Upper lobe of left lung (tissue), 6 donors: ENCODE measurements around the gene KCNMA1. TPM values are rescaled to one million over a fixed set of nuclear protein-coding genes. Genes with fewer than 3 reads are reported as not detected.
A peak's percentile ranks its signal among the peaks of the same experiment; 100 is the strongest.

Source experiments
- ATAC-seq, 2 donors: fragments of 200-7000 bp; cut with Tn5 transposase; one replicate each; pipeline ENCODE4 v1.9.1; 2022; ENCODE audit warnings: mild to moderate bottlenecking in 2 of 2, moderate library complexity in 2 of 2; ENCODE audit not compliant: low FRiP score in 2 of 2
- DNase-seq, 2 donors: peaks; one replicate each; pipeline ENCODE4 v3.0.0-alpha.2; 2019 to 2020
- H3K27ac ChIP-seq, 4 donors: fragments of 200-600 bp; sonication (generic); one replicate each; pipeline ENCODE4 v1.5.1; 2016 to 2019
- H3K27me3 ChIP-seq, 4 donors: fragments of 200-600 bp; sonication (generic); one replicate each; pipeline ENCODE4 v1.5.1; 2017 to 2019
- H3K36me3 ChIP-seq, 4 donors: fragments of 200-600 bp; sonication (generic); one replicate each; pipeline ENCODE4 v1.5.1; 2016 to 2019
- H3K4me1 ChIP-seq, 4 donors: fragments of 200-600 bp; sonication (generic); one replicate each; pipeline ENCODE4 v1.5.1; 2018 to 2019
- H3K4me3 ChIP-seq, 4 donors: fragments of 200-600 bp; sonication (generic); one replicate each; pipeline ENCODE4 v1.5.1; 2017 to 2019; ENCODE audit warnings: mild to moderate bottlenecking in 2 of 4, moderate library complexity in 1 of 4
- H3K9me3 ChIP-seq, 4 donors: fragments of 200-600 bp; sonication (generic); one replicate each; pipeline ENCODE4 v1.5.1; 2018 to 2019
- EP300 ChIP-seq, 4 donors: sonication (generic); formaldehyde crosslinking; IDR thresholded peaks; one replicate each; pipeline ENCODE4 v1.5.1; 2017; ENCODE audit warnings: antibody characterized with exemption in 4 of 4, control low read depth in 2 of 4
- POLR2A ChIP-seq, 4 donors: fragments of 450-650 bp; IDR thresholded peaks; one replicate each; pipeline ENCODE4 v1.5.1; 2016 to 2017; ENCODE audit warnings: antibody characterized with exemption in 4 of 4, mild to moderate bottlenecking in 2 of 4
- POLR2AphosphoS5 ChIP-seq, 2 donors: sonication (generic); formaldehyde crosslinking; IDR thresholded peaks; one replicate each; pipeline ENCODE4 v1.5.1; 2017; ENCODE audit warnings: antibody characterized with exemption in 2 of 2
- WGBS, 2 donors: methylation state at CpG; one replicate each; pipeline ENCODE4 v1.1.5; 2017 to 2018; 5-methylcytosine and 5-hydroxymethylcytosine counted together
- total RNA-seq, 6 donors: library from RNA; depleted of rRNA in 4 of 6; stranded (reverse); fragments of >200 nt in 4 of 6; gene quantifications; one replicate each; pipeline versions ENCODE4 v1.1.0 to v1.2.1, GENCODE V29; 2016 to 2021
- TF ChIP-seq, protein P1 (sequence below), 6 experiments: fragments of 450-650 bp in 4 of 6; fragments of 200-600 bp in 2 of 6; sonication (generic) in 2 of 6; IDR thresholded peaks; one replicate each; pipeline ENCODE4 v1.5.1; 2016 to 2019; ENCODE audit warnings: antibody characterized with exemption in 6 of 6
- donor health status: DM: no; HTN: no; CAD: no; lungs with moderate emphysema.
- donor health status: DM: no; HTN: yes; CAD: no; lungs with severe emphysema.

KCNMA1 gene
- total RNA-seq, 6 donors from 2014 or later: 5.8 to 107 (median 22.0) TPM

- TF ChIP-seq, protein P1, sequence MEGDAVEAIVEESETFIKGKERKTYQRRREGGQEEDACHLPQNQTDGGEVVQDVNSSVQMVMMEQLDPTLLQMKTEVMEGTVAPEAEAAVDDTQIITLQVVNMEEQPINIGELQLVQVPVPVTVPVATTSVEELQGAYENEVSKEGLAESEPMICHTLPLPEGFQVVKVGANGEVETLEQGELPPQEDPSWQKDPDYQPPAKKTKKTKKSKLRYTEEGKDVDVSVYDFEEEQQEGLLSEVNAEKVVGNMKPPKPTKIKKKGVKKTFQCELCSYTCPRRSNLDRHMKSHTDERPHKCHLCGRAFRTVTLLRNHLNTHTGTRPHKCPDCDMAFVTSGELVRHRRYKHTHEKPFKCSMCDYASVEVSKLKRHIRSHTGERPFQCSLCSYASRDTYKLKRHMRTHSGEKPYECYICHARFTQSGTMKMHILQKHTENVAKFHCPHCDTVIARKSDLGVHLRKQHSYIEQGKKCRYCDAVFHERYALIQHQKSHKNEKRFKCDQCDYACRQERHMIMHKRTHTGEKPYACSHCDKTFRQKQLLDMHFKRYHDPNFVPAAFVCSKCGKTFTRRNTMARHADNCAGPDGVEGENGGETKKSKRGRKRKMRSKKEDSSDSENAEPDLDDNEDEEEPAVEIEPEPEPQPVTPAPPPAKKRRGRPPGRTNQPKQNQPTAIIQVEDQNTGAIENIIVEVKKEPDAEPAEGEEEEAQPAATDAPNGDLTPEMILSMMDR (IDR thresholded peaks at IDR 0.05): no peak
- TF ChIP-seq POLR2AphosphoS5 (IDR thresholded peaks at IDR 0.05) (no peak), EP300 (IDR thresholded peaks at IDR 0.05) (no peak), POLR2A (IDR thresholded peaks at IDR 0.05) (no peak)
- no peaks in the 10 kb centered on the region for H3K36me3 ChIP-seq
- 62 to 73% methylated on average over 13 of the region's 13 CpGs for WGBS, 2 donors
- no peaks in the 10 kb centered on the region for H3K9me3 ChIP-seq
- no peak overlapping the region for H3K4me3 ChIP-seq
- no peaks in the 10 kb centered on the region for H3K27me3 ChIP-seq
- no peaks in the 10 kb centered on the region for H3K4me1 ChIP-seq
- peak in 1 of 2 donors; percentile 33 for DNase-seq
- H3K27ac ChIP-seq: no peak overlapping the region
- peak; percentile 12 to 35 for ATAC-seq
These were observed 99.8 kb downstream of the KCNMA1 start for GRCh38 chr10:77537720-77538373.

DNA sequence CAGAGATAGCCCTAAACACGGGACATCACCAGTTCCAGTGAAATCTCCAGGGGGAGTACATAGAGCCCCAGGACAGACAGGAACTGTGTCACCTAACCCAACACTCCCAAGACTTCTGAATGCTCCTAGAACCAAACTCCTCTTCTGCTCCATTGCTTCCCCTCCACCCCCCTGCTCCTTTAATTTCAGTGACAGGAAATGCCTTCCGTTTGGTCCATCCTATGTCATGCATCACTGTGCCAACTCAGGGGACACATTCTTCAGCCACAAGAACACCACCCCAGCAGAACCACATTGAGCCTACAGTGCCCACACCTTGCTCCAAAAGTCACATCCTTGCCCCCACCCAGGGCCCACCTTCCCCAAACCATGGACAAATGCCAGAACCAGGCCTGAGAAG, 100.5 kb downstream of the KCNMA1 start:
- 63 to 69% methylated on average over 2 of the region's 2 CpGs for WGBS, 2 donors

DNA sequence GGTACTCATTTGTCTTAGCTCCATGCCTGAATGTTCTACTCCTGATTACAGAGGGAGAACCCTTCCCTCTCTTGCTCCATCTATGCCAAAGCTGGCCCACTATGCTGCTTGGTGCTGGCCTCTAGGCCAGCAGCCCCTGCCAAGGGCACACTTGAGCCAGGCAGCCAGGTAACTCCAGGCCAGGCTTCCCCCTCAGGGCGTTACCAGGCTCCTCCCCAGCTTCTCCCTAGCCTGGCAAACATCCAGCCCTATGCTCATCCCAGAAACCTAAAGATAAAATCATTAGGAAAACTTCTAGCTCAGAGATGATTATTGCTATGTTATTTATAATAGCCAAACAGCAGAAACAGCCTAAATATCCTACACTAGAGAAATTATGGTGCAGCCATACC, 103.7 kb downstream of the KCNMA1 start:
- WGBS, 2 donors: 50 to 59% methylated on average over 1 of the region's 1 CpG
- Histone ChIP-seq H3K9me3 (no peaks in the 10 kb centered on the region), H3K27ac (peak overlapping the region in 1 of 4 donors; percentile 77), H3K27me3 (no peaks in the 10 kb centered on the region), H3K36me3 (no peaks in the 10 kb centered on the region), H3K4me1 (no peaks in the 10 kb centered on the region), H3K4me3 (no peak overlapping the region)
- no peak for DNase-seq
- TF ChIP-seq POLR2AphosphoS5 (IDR thresholded peaks at IDR 0.05) (no peak), EP300 (IDR thresholded peaks at IDR 0.05) (no peak), POLR2A (IDR thresholded peaks at IDR 0.05) (no peak)
- TF ChIP-seq, protein P1 (IDR thresholded peaks at IDR 0.05): no peak
- ATAC-seq: no peak

More for the DNA sequence above, 100.5 kb downstream of the KCNMA1 start:
- Histone ChIP-seq H3K4me3 (no peak overlapping the region), H3K27ac (no peak overlapping the region), H3K36me3 (no peaks in the 10 kb centered on the region), H3K4me1 (no peaks in the 10 kb centered on the region), H3K9me3 (no peaks in the 10 kb centered on the region), H3K27me3 (no peaks in the 10 kb centered on the region)
- DNase-seq (no peak), ATAC-seq (no peak)
- TF ChIP-seq EP300 (IDR thresholded peaks at IDR 0.05) (no peak), POLR2AphosphoS5 (IDR thresholded peaks at IDR 0.05) (no peak), POLR2A (IDR thresholded peaks at IDR 0.05) (no peak)
- TF ChIP-seq, protein P1 (IDR thresholded peaks at IDR 0.05): no peak

DNA sequence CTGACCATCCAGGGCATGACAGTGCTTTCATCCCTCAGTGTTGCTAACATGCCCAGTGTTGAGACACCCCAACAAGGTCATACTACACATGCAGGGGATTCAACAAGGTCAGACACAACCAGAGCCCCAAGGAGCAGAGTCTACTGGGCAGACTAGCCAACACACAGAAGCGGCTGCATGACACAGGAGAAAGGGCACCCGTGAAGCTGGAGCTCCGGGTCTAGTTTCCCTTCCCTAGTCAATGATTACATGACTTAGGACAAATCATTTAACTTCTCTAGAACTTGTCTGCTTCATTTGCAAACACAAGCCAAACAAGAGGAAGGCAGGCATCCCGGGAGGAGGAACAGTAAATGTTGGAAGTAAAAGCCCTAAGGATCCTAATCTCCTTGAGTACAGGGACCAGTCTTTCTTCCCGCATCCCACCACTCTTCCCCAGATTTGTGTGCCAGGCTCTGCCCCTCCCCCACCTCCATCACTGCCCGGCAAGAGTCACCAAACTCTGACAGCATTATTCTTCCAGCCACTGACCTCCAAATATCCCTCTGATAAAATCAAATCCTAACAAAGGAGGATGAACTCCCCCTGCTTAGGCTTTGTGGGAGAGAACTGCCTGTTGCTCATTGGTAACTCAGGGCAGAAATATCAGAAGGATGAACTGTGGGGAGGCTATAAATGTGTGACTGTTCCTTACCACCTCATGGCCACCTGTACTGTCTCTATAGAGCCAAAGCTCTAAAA, 104.3 kb downstream of the KCNMA1 start:
- Histone ChIP-seq H3K4me3 (no peak overlapping the region), H3K27ac (peak overlapping the region in 1 of 4 donors; percentile 77), H3K27me3 (no peaks in the 10 kb centered on the region), H3K36me3 (no peaks in the 10 kb centered on the region), H3K9me3 (no peaks in the 10 kb centered on the region), H3K4me1 (no peaks in the 10 kb centered on the region)
- WGBS, 2 donors: 54 to 65% methylated on average over 6 of the region's 6 CpGs
- TF ChIP-seq POLR2A (IDR thresholded peaks at IDR 0.05) (no peak), POLR2AphosphoS5 (IDR thresholded peaks at IDR 0.05) (no peak), EP300 (IDR thresholded peaks at IDR 0.05) (no peak)
- TF ChIP-seq, protein P1 (IDR thresholded peaks at IDR 0.05): no peak
- ATAC-seq: peak in 1 of 2 donors; percentile 45
- DNase-seq: no peak
